Right lobe of liver (tissue), 6 donors: ENCODE results near the gene GPR151. TPM values are rescaled to one million over a fixed set of nuclear protein-coding genes. Genes with fewer than 3 reads are reported as not detected.

ENCODE experiments used
- ATAC-seq, 4 donors: fragments of 200-7000 bp; cut with Tn5 transposase; one replicate each; pipeline ENCODE4 v1.9.1; 2020; ENCODE audit warnings: mild to moderate bottlenecking in 4 of 4, moderate library complexity in 4 of 4
- DNase-seq, 3 donors: peaks; one replicate each; pipeline ENCODE4 v3.0.0-alpha.2; 2020
- H3K27ac ChIP-seq, 3 donors: fragments of 200-600 bp; one replicate each; pipeline ENCODE4 v1.8.0; 2022
- H3K27me3 ChIP-seq, 2 donors: fragments of 200-600 bp; one replicate each; pipeline ENCODE4 v1.8.0; 2022
- H3K36me3 ChIP-seq, 4 donors: fragments of 200-600 bp; sonication (generic) in 1 of 4; one replicate each; pipeline versions ENCODE4 v1.5.1 to v1.8.0; 2017 to 2022; ENCODE audit warnings: control low read depth in 1 of 4
- H3K4me1 ChIP-seq, 4 donors: fragments of 200-600 bp; sonication (generic) in 1 of 4; one replicate each; pipeline versions ENCODE4 v1.5.1 to v1.8.0; 2017 to 2022; ENCODE audit warnings: control low read depth in 1 of 4
- H3K4me3 ChIP-seq, 3 donors: fragments of 200-600 bp; one replicate each; pipeline ENCODE4 v1.8.0; 2022
- H3K9me3 ChIP-seq, 4 donors: fragments of 200-600 bp; sonication (generic) in 1 of 4; one replicate each; pipeline versions ENCODE4 v1.5.1 to v1.8.0; 2017 to 2022; ENCODE audit warnings: control low read depth in 1 of 4
- POLR2A ChIP-seq: fragments of 450-650 bp; IDR thresholded peaks from one replicate; pipeline ENCODE4 v1.6.1; 2017; ENCODE audit warnings: antibody characterized with exemption, mild to moderate bottlenecking
- WGBS: methylation state at CpG from one replicate; pipeline ENCODE4 v1.1.6; 2018; ENCODE audit warnings: low coverage, low lambda C conversion rate; ENCODE audit not compliant: insufficient coverage; ENCODE audit errors: missing lambda C conversion rate; 5-methylcytosine and 5-hydroxymethylcytosine counted together
- intact Hi-C, 2 donors: fragments of 100-400 bp; cut with DNase I; formaldehyde crosslinking; loops; one replicate each; pipeline versions ENCODE4 v1.11.2 to v1.14.1; 2022
- total RNA-seq, 6 experiments: library from RNA; depleted of rRNA in 2 of 6; stranded (reverse); fragments of >200 nt in 2 of 6; fragmentation: NEBNext Ultra II Directional in 3 of 6; extraction: Animal tissue kit (Norgen Biotek cat#: 25700) in 3 of 6; gene quantifications; one replicate each; pipeline versions ENCODE4 v1.1.0 to v1.2.4, GENCODE V29; 2016 to 2023
- TF ChIP-seq, protein P1 (sequence below), 4 donors: fragments of 200-600 bp in 3 of 4; fragments of 450-650 bp in 1 of 4; IDR thresholded peaks; one replicate each; pipeline versions ENCODE4 v1.5.1 to v1.8.0; 2016 to 2022; ENCODE audit warnings: antibody characterized with exemption in 4 of 4, mild to moderate bottlenecking in 2 of 4
- donor health status: DM: no; HTN: yes; CAD: no.
- donor health status: DM: no; HTN: no; CAD: no.
- donor health status: DM: no; HTN: no; CAD: no.
- donor health status: DM: no; HTN: yes; CAD: no.
- donor health status: DM: no; HTN: yes; CAD: no.

Gene GPR151
- total RNA-seq, 6 experiments from 2014 or later: not detected

DNA sequence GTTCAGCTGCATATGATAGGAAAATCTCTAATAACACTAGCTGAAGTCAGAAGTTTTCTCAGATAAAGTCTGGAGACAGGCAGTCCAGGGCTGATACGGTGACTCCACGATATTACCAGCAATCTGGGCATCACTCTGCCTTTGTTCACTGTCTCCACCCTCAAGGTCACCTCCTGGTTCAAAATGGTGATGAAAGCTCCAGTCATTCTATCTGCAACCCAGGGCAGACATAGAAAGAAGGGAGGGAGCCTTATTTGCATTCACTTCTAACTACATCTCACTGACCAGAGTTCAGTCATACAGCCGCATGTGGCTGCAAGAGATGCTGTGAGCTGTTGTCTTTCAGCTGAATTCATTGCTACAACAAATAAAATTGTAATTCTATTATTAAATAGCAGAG is 22.4 kb upstream of the GPR151 start:
- Histone ChIP-seq H3K27me3 (no peaks in the 10 kb centered on the region), H3K9me3 (no peaks in the 10 kb centered on the region), H3K36me3 (no peaks in the 10 kb centered on the region), H3K27ac (no peak overlapping the region), H3K4me3 (no peak overlapping the region), H3K4me1 (peaks cover 0 to 5% (median 0%) of the 10 kb centered on the region in 4 donors)
- no peak for DNase-seq
- ATAC-seq: no peak
- no peak for TF ChIP-seq POLR2A
- TF ChIP-seq, protein P1, sequence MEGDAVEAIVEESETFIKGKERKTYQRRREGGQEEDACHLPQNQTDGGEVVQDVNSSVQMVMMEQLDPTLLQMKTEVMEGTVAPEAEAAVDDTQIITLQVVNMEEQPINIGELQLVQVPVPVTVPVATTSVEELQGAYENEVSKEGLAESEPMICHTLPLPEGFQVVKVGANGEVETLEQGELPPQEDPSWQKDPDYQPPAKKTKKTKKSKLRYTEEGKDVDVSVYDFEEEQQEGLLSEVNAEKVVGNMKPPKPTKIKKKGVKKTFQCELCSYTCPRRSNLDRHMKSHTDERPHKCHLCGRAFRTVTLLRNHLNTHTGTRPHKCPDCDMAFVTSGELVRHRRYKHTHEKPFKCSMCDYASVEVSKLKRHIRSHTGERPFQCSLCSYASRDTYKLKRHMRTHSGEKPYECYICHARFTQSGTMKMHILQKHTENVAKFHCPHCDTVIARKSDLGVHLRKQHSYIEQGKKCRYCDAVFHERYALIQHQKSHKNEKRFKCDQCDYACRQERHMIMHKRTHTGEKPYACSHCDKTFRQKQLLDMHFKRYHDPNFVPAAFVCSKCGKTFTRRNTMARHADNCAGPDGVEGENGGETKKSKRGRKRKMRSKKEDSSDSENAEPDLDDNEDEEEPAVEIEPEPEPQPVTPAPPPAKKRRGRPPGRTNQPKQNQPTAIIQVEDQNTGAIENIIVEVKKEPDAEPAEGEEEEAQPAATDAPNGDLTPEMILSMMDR (IDR thresholded peaks at IDR 0.05): no peak
- intact Hi-C loops: no loop called here
- 78% methylated on average over 1 of the region's 3 CpGs for WGBS

GRCh38 chr5:146533882-146534281 is 17.9 kb upstream of the GPR151 start:
- ATAC-seq (no peak), DNase-seq (no peak)
- 0% methylated on average over 1 of the region's 1 CpG for WGBS
- intact Hi-C loops: no loop called here
- Histone ChIP-seq H3K27ac (no peak overlapping the region), H3K4me3 (no peak overlapping the region), H3K27me3 (no peaks in the 10 kb centered on the region), H3K36me3 (no peaks in the 10 kb centered on the region), H3K4me1 (no peaks in the 10 kb centered on the region), H3K9me3 (no peaks in the 10 kb centered on the region)
- no peak for TF ChIP-seq POLR2A
- TF ChIP-seq, protein P1 (IDR thresholded peaks at IDR 0.05): no peak

DNA sequence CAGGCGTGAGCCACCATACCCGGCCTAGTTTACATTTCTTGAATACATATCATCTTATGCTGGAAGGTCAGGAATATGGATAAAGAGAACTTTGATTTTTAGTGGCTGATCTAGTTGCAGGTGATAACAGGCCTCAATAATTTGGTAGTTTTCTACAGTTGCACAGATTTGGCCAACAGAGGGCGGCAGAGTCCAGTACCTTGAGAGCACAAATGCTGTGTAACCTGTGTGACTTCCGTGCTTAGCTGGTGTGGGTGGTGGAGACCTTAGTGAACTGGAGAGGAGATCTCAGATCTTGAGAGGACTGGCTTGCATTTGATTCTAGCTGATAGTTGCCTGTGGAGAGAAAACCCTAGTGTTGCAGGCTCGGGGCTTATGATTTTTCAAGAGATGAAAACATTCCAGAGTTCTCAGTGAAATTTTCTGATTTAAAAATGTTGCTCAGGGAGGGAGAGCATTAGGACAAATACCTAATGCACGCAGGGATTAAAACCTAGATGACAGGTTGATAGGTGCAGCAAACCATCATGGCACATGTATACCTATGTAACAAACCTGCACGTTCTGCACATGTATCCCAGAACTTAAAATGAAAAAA is 17.4 kb upstream of the GPR151 start:
- 22% methylated on average over 6 of the region's 7 CpGs for WGBS
- peak; percentile 63 to 73 (median 68) for DNase-seq
- peak; percentile 94 to 97 (median 96) for ATAC-seq
- intact Hi-C loops: no loop called here
- no peak for TF ChIP-seq POLR2A
- TF ChIP-seq, protein P1 (IDR thresholded peaks at IDR 0.05): peak; percentile 75 to 84 (median 80)
- H3K36me3 ChIP-seq: no peaks in the 10 kb centered on the region
- H3K27ac ChIP-seq: no peak overlapping the region
- H3K27me3 ChIP-seq: no peaks in the 10 kb centered on the region
- H3K4me1 ChIP-seq: no peaks in the 10 kb centered on the region
- no peaks in the 10 kb centered on the region for H3K9me3 ChIP-seq
- no peak overlapping the region for H3K4me3 ChIP-seq

- Histone ChIP-seq H3K27ac (no peak overlapping the region), H3K27me3 (no peaks in the 10 kb centered on the region), H3K4me1 (no peaks in the 10 kb centered on the region), H3K36me3 (no peaks in the 10 kb centered on the region), H3K9me3 (no peaks in the 10 kb centered on the region), H3K4me3 (no peak overlapping the region)
- ATAC-seq (no peak), DNase-seq (no peak)
- 25% methylated on average over 1 of the region's 2 CpGs for WGBS
- intact Hi-C loops: no loop called here
- TF ChIP-seq, protein P1 (IDR thresholded peaks at IDR 0.05): no peak
- TF ChIP-seq POLR2A: no peak
These were observed 14.0 kb upstream of the GPR151 start for GRCh38 chr5:146529984-146530383.
